ENCODE data around the gene KCNA4.

The KCNA4 gene

DNA sequence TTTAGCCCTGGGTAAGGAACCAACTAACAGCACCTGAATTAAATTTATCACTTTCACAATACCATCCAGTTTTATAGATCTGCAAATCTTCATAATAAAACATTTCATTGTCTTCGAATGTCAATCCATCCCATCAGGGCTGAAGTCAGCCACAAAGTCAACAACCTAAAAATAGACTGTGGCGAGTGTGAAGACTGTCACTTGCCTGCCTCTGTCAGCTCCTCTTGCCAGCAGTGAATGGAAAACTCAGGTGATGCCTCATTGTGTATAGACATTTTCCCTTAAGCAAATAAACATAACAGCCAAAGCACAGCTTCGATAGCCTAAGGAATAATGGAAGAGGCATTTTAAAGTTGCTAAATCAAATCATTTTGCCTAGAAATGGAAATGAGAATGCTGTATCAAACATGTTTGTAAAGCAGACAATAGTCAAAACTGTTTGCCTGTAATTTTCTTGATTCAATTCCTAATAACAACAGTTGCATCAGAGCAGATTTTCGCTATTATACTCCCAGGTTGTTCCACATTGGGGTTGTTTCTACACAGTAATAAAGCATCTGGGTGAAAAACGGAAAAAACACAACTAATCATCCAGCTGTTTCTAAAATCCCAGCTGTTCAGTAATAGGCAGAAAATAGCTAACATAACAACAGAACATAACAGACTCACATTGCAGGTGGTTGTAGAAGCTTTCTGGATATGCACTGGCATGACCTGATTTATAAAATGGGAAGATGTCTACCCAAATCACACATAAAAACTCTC is 15.7 kb downstream of the KCNA4 start:
- peaks cover 0 to 2% of the 10 kb centered on the region in 2 donors for H3K4me1 ChIP-seq (ENCODE audit: control insufficient read depth in 2 of 2, insufficient read depth in 1 of 2, low read depth in 1 of 2, low read length in 2 of 2)
- no peak overlapping the region for H3K23ac ChIP-seq (ENCODE audit: low read depth, low read length, poor library complexity)
- no peak overlapping the region for H3K18ac ChIP-seq (ENCODE audit: low read length)
- no peak overlapping the region for H3K4me2 ChIP-seq (ENCODE audit: insufficient read depth, low read length, poor library complexity, severe bottlenecking)
- no peaks in the 10 kb centered on the region for H3K9me3 ChIP-seq (replicated peaks in 1 of 2; ENCODE audit: control insufficient read depth in 2 of 2, insufficient read depth in 1 of 2, low read depth in 1 of 2, low read length in 2 of 2)
- no peak overlapping the region for H3K4ac ChIP-seq (ENCODE audit: low read length)
- H2BK12ac ChIP-seq (ENCODE audit: low read length), result no peak overlapping the region
- H3K9ac ChIP-seq (ENCODE audit: low read depth, low read length, poor library complexity), result no peak overlapping the region
- H2AK5ac ChIP-seq (ENCODE audit: low read depth, low read length), result no peak overlapping the region
- no peak overlapping the region for H2BK15ac ChIP-seq (ENCODE audit: low read length)
- no peaks in the 10 kb centered on the region for H3K79me1 ChIP-seq (ENCODE audit: low read depth, low read length)
- H2BK5ac ChIP-seq (ENCODE audit: low read length), result no peak overlapping the region
- no peaks in the 10 kb centered on the region for H3K36me3 ChIP-seq (replicated peaks in 1 of 2; ENCODE audit: control insufficient read depth in 2 of 2, insufficient read depth in 2 of 2, low read length in 2 of 2)
- H4K8ac ChIP-seq (ENCODE audit: low read depth, low read length), result no peak overlapping the region
- H3K27ac ChIP-seq (replicated peaks; ENCODE audit: low read length), result no peak overlapping the region
- peaks cover 0 to 4% (median 0%) of the 10 kb centered on the region in 3 experiments for H3K27me3 ChIP-seq (ENCODE audit: control insufficient read depth in 3 of 3, insufficient read depth in 3 of 3, low read depth in 1 of 3, low read length in 3 of 3)
- no peak overlapping the region for H3K14ac ChIP-seq (ENCODE audit: low read length)
- DNase-seq (ENCODE audit: low spot score), result no peak
- no peak overlapping the region for H2BK120ac ChIP-seq (ENCODE audit: low read depth, low read length)
- H3K4me3 ChIP-seq (ENCODE audit: low read length in 2 of 2), result no peak overlapping the region
- no peak overlapping the region for H2AFZ ChIP-seq (ENCODE audit: low read length)
- no peak overlapping the region for H4K91ac ChIP-seq (ENCODE audit: low read depth, low read length, poor library complexity)
- WGBS, 2 donors (ENCODE audit: extremely low coverage in 2 of 2, insufficient read length in 2 of 2, insufficient replicate concordance in 1 of 2), result no CpG with 5 or more reads among the region's 5 CpGs

DNA sequence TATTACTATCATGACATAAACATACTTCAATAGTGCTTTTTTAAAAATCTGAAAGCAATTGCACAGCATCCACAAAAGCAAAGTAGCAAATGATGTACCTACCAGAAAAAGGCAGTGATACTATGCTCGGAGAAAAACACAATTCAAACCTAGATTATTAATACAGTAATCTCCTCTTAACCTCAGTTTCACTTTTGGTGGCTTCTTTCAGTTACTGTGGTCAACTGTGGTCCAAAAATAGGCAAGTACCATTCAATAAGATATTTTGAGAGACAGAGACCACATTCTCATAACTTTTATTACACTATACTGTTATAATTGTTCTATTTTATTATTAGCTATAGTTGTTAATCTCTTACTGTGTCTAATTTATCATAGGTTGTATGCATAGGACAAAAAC is 20.8 kb downstream of the KCNA4 start:
- H2BK120ac ChIP-seq (ENCODE audit: low read depth, low read length), result no peak overlapping the region
- no peak overlapping the region for H4K91ac ChIP-seq (ENCODE audit: low read depth, low read length, poor library complexity)
- no peak overlapping the region for H3K4ac ChIP-seq (ENCODE audit: low read length)
- H2AFZ ChIP-seq (ENCODE audit: low read length), result no peak overlapping the region
- no peak overlapping the region for H3K14ac ChIP-seq (ENCODE audit: low read length)
- H3K4me1 ChIP-seq (ENCODE audit: control insufficient read depth in 2 of 2, insufficient read depth in 1 of 2, low read depth in 1 of 2, low read length in 2 of 2), result peaks cover 0 to 2% of the 10 kb centered on the region in 2 donors
- no peaks in the 10 kb centered on the region for H3K79me1 ChIP-seq (ENCODE audit: low read depth, low read length)
- no CpG with 5 or more reads among the region's 1 CpG for WGBS, 2 donors (ENCODE audit: extremely low coverage in 2 of 2, insufficient read length in 2 of 2, insufficient replicate concordance in 1 of 2)
- no peak overlapping the region for H2BK12ac ChIP-seq (ENCODE audit: low read length)
- H3K4me3 ChIP-seq (ENCODE audit: low read length in 2 of 2), result no peak overlapping the region
- H3K4me2 ChIP-seq (ENCODE audit: insufficient read depth, low read length, poor library complexity, severe bottlenecking), result no peak overlapping the region
- DNase-seq (ENCODE audit: low spot score), result no peak
- H3K27me3 ChIP-seq (ENCODE audit: control insufficient read depth in 3 of 3, insufficient read depth in 3 of 3, low read depth in 1 of 3, low read length in 3 of 3), result no peaks in the 10 kb centered on the region
- no peak overlapping the region for H2BK5ac ChIP-seq (ENCODE audit: low read length)
- no peaks in the 10 kb centered on the region for H3K36me3 ChIP-seq (replicated peaks in 1 of 2; ENCODE audit: control insufficient read depth in 2 of 2, insufficient read depth in 2 of 2, low read length in 2 of 2)
- H2AK5ac ChIP-seq (ENCODE audit: low read depth, low read length), result no peak overlapping the region
- H3K18ac ChIP-seq (ENCODE audit: low read length), result no peak overlapping the region
- no peak overlapping the region for H3K9ac ChIP-seq (ENCODE audit: low read depth, low read length, poor library complexity)
- no peak overlapping the region for H3K23ac ChIP-seq (ENCODE audit: low read depth, low read length, poor library complexity)
- no peak overlapping the region for H2BK15ac ChIP-seq (ENCODE audit: low read length)
- H3K9me3 ChIP-seq (replicated peaks in 1 of 2; ENCODE audit: control insufficient read depth in 2 of 2, insufficient read depth in 1 of 2, low read depth in 1 of 2, low read length in 2 of 2), result no peaks in the 10 kb centered on the region
- H3K27ac ChIP-seq (replicated peaks; ENCODE audit: low read length), result no peak overlapping the region
- no peak overlapping the region for H4K8ac ChIP-seq (ENCODE audit: low read depth, low read length)

DNA sequence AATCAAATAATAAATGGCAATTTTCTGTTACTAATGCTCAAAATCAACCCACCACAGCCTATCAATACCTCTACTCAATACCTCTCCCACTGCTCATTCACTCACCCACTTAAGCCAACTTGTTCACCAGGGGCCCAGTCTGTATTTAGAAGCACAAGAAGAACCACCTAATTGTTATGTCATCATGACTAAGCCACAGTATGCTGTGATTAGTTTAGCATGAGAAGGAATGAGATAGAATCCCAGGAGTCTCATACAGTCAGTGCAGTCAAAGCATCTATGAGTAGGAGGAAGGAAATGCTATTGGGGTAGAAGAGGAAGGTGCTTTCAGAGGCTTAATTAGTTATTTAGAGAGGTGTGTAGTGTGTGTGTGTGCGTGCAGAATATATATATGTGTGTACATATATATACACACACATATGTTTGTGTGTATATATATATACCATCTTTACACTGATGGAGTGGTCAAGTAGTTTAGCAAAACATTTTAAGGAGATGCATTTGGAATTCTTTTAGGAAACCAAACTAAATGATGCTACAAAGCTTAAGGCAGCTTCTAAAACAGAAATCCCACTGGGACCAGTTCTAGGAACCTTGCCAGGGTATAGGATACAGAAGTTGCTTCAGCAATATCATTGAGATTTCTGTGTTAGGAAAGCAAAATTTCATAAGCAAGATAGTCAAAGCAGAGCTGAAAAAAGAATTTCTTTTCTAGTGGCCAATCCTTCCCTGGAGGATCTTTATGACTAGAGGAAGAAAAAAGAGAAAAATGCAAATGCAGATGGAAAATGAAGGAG is 27.5 kb downstream of the KCNA4 start:
- no peak overlapping the region for H2BK15ac ChIP-seq (ENCODE audit: low read length)
- H3K14ac ChIP-seq (ENCODE audit: low read length), result no peak overlapping the region
- no peak overlapping the region for H3K18ac ChIP-seq (ENCODE audit: low read length)
- no peak overlapping the region for H3K23ac ChIP-seq (ENCODE audit: low read depth, low read length, poor library complexity)
- H3K4me1 ChIP-seq (ENCODE audit: control insufficient read depth in 2 of 2, insufficient read depth in 1 of 2, low read depth in 1 of 2, low read length in 2 of 2), result no peaks in the 10 kb centered on the region
- no peak overlapping the region for H3K9ac ChIP-seq (ENCODE audit: low read depth, low read length, poor library complexity)
- H2AFZ ChIP-seq (ENCODE audit: low read length), result no peak overlapping the region
- no peak overlapping the region for H4K8ac ChIP-seq (ENCODE audit: low read depth, low read length)
- no peak overlapping the region for H3K4me2 ChIP-seq (ENCODE audit: insufficient read depth, low read length, poor library complexity, severe bottlenecking)
- H3K27me3 ChIP-seq (ENCODE audit: control insufficient read depth in 3 of 3, insufficient read depth in 3 of 3, low read depth in 1 of 3, low read length in 3 of 3), result no peaks in the 10 kb centered on the region
- no peak overlapping the region for H2BK120ac ChIP-seq (ENCODE audit: low read depth, low read length)
- no peaks in the 10 kb centered on the region for H3K79me1 ChIP-seq (ENCODE audit: low read depth, low read length)
- no CpG with 5 or more reads among the region's 1 CpG for WGBS, 2 donors (ENCODE audit: extremely low coverage in 2 of 2, insufficient read length in 2 of 2, insufficient replicate concordance in 1 of 2)
- H2AK5ac ChIP-seq (ENCODE audit: low read depth, low read length), result no peak overlapping the region
- no peak for DNase-seq (ENCODE audit: low spot score)
- H3K9me3 ChIP-seq (replicated peaks in 1 of 2; ENCODE audit: control insufficient read depth in 2 of 2, insufficient read depth in 1 of 2, low read depth in 1 of 2, low read length in 2 of 2), result no peaks in the 10 kb centered on the region
- no peaks in the 10 kb centered on the region for H3K36me3 ChIP-seq (replicated peaks in 1 of 2; ENCODE audit: control insufficient read depth in 2 of 2, insufficient read depth in 2 of 2, low read length in 2 of 2)
- H3K4me3 ChIP-seq (ENCODE audit: low read length in 2 of 2), result no peak overlapping the region
- H4K91ac ChIP-seq (ENCODE audit: low read depth, low read length, poor library complexity), result no peak overlapping the region
- H3K4ac ChIP-seq (ENCODE audit: low read length), result no peak overlapping the region
- no peak overlapping the region for H3K27ac ChIP-seq (replicated peaks; ENCODE audit: low read length)
- H2BK5ac ChIP-seq (ENCODE audit: low read length), result no peak overlapping the region
- H2BK12ac ChIP-seq (ENCODE audit: low read length), result no peak overlapping the region

DNA sequence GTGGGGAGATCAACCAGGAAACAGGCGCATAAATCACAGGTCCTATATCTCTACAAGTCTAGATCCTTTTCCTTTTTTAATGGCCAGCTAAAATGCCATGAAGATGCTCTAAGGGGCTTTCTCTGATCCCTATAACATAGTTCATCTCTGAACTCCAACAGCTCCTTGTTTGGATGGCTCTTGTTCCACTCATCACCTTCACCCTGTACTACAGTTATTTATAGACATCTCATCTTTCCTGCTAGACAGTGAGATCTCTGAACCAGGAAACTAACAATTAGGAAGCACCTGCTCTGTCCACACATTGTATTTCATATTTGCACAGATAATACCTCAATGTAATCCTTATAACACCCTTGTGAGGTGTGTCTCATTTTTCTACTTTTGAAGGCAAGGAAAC is 31.6 kb downstream of the KCNA4 start:
- Histone ChIP-seq H2BK5ac (ENCODE audit: low read length) (no peak overlapping the region), H3K23ac (ENCODE audit: low read depth, low read length, poor library complexity) (no peak overlapping the region), H2AFZ (ENCODE audit: low read length) (no peak overlapping the region), H3K14ac (ENCODE audit: low read length) (no peak overlapping the region), H3K4me3 (ENCODE audit: low read length in 2 of 2) (no peak overlapping the region), H4K91ac (ENCODE audit: low read depth, low read length, poor library complexity) (no peak overlapping the region), H3K4ac (ENCODE audit: low read length) (no peak overlapping the region), H4K8ac (ENCODE audit: low read depth, low read length) (no peak overlapping the region), H3K79me1 (ENCODE audit: low read depth, low read length) (no peaks in the 10 kb centered on the region), H3K27me3 (ENCODE audit: control insufficient read depth in 3 of 3, insufficient read depth in 3 of 3, low read depth in 1 of 3, low read length in 3 of 3) (no peaks in the 10 kb centered on the region), H3K4me2 (ENCODE audit: insufficient read depth, low read length, poor library complexity, severe bottlenecking) (no peak overlapping the region), H3K36me3 (replicated peaks in 1 of 2; ENCODE audit: control insufficient read depth in 2 of 2, insufficient read depth in 2 of 2, low read length in 2 of 2) (no peaks in the 10 kb centered on the region), H3K18ac (ENCODE audit: low read length) (no peak overlapping the region), H2AK5ac (ENCODE audit: low read depth, low read length) (no peak overlapping the region), H3K27ac (replicated peaks; ENCODE audit: low read length) (no peak overlapping the region), H3K9me3 (replicated peaks in 1 of 2; ENCODE audit: control insufficient read depth in 2 of 2, insufficient read depth in 1 of 2, low read depth in 1 of 2, low read length in 2 of 2) (no peaks in the 10 kb centered on the region), H2BK120ac (ENCODE audit: low read depth, low read length) (no peak overlapping the region), H2BK15ac (ENCODE audit: low read length) (no peak overlapping the region), H3K9ac (ENCODE audit: low read depth, low read length, poor library complexity) (no peak overlapping the region), H2BK12ac (ENCODE audit: low read length) (no peak overlapping the region), H3K4me1 (ENCODE audit: control insufficient read depth in 2 of 2, insufficient read depth in 1 of 2, low read depth in 1 of 2, low read length in 2 of 2) (peaks cover 0 to 2% of the 10 kb centered on the region in 2 donors)
- no peak for DNase-seq (ENCODE audit: low spot score)
- no CpG with 5 or more reads among the region's 1 CpG for WGBS, 2 donors (ENCODE audit: extremely low coverage in 2 of 2, insufficient read length in 2 of 2, insufficient replicate concordance in 1 of 2)
